ENCODE measurements around the gene CCDC154.
"Not testable (repeated sequence)": the region's sequence is repeated elsewhere in the genome, so short reads cannot be mapped to it uniquely, and the experiment has no call there.

The CCDC154 gene

GRCh38 chr16:1474082-1474795 is 29.9 kb upstream of the CCDC154 start:
- no peak for DNase-seq

GRCh38 chr16:1472974-1473373 is 28.6 kb upstream of the CCDC154 start:
- no peak for DNase-seq

- DNase-seq, result no peak
Measured at GRCh38 chr16:1471569-1472194, 27.3 kb upstream of the CCDC154 start.

GRCh38 chr16:1470481-1471251 is 26.3 kb upstream of the CCDC154 start:
- DNase-seq, result no peak

- no peak for DNase-seq
Measured at GRCh38 chr16:1469693-1470201, 25.4 kb upstream of the CCDC154 start.

GRCh38 chr16:1469141-1469540 is 24.8 kb upstream of the CCDC154 start:
- not testable (repeated sequence) for DNase-seq

- no peak for DNase-seq
Measured at GRCh38 chr16:1468426-1468810, 24.1 kb upstream of the CCDC154 start.

- DNase-seq, result no peak
Measured at GRCh38 chr16:1466968-1467521, 22.7 kb upstream of the CCDC154 start.

GRCh38 chr16:1466054-1466453 is 21.7 kb upstream of the CCDC154 start:
- no peak for DNase-seq

- DNase-seq, result no peak
Measured at GRCh38 chr16:1465567-1465915, 21.2 kb upstream of the CCDC154 start.

- no peak for DNase-seq
Measured at GRCh38 chr16:1464894-1465566, 20.7 kb upstream of the CCDC154 start.

GRCh38 chr16:1464196-1464893 is 20.0 kb upstream of the CCDC154 start:
- no peak for DNase-seq

- no peak for DNase-seq
Measured at GRCh38 chr16:1461146-1461545, 16.8 kb upstream of the CCDC154 start.

GRCh38 chr16:1460602-1461138 is 16.3 kb upstream of the CCDC154 start:
- no peak for DNase-seq

GRCh38 chr16:1459967-1460366 is 15.6 kb upstream of the CCDC154 start:
- DNase-seq, result no peak

- DNase-seq, result no peak
Measured at GRCh38 chr16:1458977-1459341, 14.6 kb upstream of the CCDC154 start.

GRCh38 chr16:1458336-1458976 is 14.1 kb upstream of the CCDC154 start:
- no peak for DNase-seq

- no peak for DNase-seq
Measured at GRCh38 chr16:1457489-1458245, 13.3 kb upstream of the CCDC154 start.

GRCh38 chr16:1456951-1457350 is 12.6 kb upstream of the CCDC154 start:
- no peak for DNase-seq
